ENCODE measurements around the gene PNPLA1.

Gene PNPLA1

GRCh38 chr6:36273067-36273466, 3.2 kb downstream of the PNPLA1 start:
- no peak overlapping the region for H3K4me3 ChIP-seq (replicated peaks; ENCODE audit: low read depth, low read length)
- no peak for DNase-seq (ENCODE audit: low read depth)
- TF ChIP-seq, protein P1, sequence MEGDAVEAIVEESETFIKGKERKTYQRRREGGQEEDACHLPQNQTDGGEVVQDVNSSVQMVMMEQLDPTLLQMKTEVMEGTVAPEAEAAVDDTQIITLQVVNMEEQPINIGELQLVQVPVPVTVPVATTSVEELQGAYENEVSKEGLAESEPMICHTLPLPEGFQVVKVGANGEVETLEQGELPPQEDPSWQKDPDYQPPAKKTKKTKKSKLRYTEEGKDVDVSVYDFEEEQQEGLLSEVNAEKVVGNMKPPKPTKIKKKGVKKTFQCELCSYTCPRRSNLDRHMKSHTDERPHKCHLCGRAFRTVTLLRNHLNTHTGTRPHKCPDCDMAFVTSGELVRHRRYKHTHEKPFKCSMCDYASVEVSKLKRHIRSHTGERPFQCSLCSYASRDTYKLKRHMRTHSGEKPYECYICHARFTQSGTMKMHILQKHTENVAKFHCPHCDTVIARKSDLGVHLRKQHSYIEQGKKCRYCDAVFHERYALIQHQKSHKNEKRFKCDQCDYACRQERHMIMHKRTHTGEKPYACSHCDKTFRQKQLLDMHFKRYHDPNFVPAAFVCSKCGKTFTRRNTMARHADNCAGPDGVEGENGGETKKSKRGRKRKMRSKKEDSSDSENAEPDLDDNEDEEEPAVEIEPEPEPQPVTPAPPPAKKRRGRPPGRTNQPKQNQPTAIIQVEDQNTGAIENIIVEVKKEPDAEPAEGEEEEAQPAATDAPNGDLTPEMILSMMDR (IDR thresholded peaks at IDR 0.05; ENCODE audit: low read length, missing control alignments) = no peak

GRCh38 chr6:36273802-36274514, 4.1 kb downstream of the PNPLA1 start:
- DNase-seq (ENCODE audit: low read depth) = no peak
- TF ChIP-seq, protein P1 (IDR thresholded peaks at IDR 0.05; ENCODE audit: low read length, missing control alignments) = no peak
- H3K4me3 ChIP-seq (replicated peaks; ENCODE audit: low read depth, low read length) = no peak overlapping the region

- no peak overlapping the region for H3K4me3 ChIP-seq (replicated peaks; ENCODE audit: low read depth, low read length)
- no peak for DNase-seq (ENCODE audit: low read depth)
- TF ChIP-seq, protein P1 (IDR thresholded peaks at IDR 0.05; ENCODE audit: low read length, missing control alignments) = no peak
Measured at GRCh38 chr6:36276581-36277536, 7.0 kb downstream of the PNPLA1 start.

DNA sequence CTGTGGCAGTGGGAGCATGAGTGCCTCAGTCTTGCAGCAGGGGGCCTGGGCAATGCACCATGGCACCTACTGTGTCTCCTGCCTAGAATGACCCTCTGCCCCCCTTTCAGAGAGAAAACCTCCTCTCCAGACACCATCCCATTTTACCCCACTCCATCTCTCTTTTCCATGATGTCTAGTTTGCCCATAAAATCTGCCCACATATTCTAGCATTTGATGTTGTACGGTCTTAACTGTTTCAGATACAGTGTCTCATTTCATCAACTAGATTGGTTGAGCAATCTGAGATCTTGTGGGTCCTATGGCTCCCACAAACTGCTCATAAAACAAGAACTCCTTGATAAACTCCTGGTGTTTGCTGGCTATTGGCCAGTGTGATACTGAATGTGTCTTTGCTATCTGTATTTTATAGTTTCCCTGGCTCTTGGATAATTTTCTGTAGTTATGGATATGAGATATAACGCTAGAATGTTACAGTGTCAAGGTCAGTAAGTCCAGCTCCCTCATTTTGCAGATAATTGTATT, 8.1 kb downstream of the PNPLA1 start:
- TF ChIP-seq, protein P1 (IDR thresholded peaks at IDR 0.05; ENCODE audit: low read length, missing control alignments) = no peak
- DNase-seq (ENCODE audit: low read depth) = no peak
- no peak overlapping the region for H3K4me3 ChIP-seq (replicated peaks; ENCODE audit: low read depth, low read length)

DNA sequence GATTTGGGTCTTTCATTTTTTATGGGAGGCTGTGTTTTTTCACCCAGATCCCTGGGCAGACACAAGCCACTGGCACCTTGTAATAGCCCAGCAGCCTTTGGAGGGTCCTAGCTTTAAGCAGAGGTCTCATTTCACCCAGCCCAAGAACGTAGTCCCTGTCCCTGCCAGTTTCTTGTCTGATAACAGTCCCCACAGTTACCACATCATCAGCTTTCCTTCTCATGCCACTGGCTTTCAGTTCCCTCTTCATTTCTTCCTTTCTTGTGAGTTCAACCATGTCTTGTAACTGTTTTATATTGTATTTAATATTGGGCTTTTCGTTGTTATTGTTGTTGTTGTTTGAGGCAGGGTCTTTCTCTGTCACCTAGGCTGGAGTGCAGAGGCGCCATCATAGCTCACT, 10.6 kb downstream of the PNPLA1 start:
- TF ChIP-seq, protein P1 (IDR thresholded peaks at IDR 0.05; ENCODE audit: low read length, missing control alignments) = no peak
- no peak overlapping the region for H3K4me3 ChIP-seq (replicated peaks; ENCODE audit: low read depth, low read length)
- DNase-seq (ENCODE audit: low read depth) = no peak

DNA sequence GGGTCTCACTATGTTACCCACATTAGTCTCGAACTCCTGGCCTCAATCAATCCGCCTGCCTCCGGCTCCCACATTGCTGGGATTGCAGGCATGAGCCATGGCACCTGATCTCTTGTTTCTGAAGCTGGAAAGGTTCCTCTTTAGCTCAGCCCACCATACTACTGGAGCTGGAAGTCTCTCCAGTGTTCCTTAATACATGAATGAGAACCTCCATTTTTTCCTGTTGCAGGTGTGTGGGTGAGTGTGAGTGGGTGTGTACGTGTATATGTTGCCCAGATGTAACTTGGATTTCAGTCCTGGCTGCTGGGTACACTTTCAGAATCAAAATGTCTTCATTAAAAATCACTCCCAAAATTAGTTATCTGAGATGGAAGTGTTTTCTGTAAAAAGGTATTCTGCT, 11.1 kb downstream of the PNPLA1 start:
- no peak for DNase-seq (ENCODE audit: low read depth)
- H3K4me3 ChIP-seq (replicated peaks; ENCODE audit: low read depth, low read length) = no peak overlapping the region
- TF ChIP-seq, protein P1 (IDR thresholded peaks at IDR 0.05; ENCODE audit: low read length, missing control alignments) = no peak
